Measurements from ENCODE around the gene IFNAR2. TPM values are rescaled to one million over a fixed set of nuclear protein-coding genes. Genes with fewer than 3 reads are reported as not detected.

IFNAR2 gene
- 10 to 100 TPM; 12.0 to 19.1 (median 14.7) TPM for total RNA-seq

GRCh38 chr21:33229784-33230544 lies at the start of gene IFNAR2:
IFNAR2 (plus strand) TSS chr21:33229938; CDS start chr21:33241923, 11,985 bp downstream.
- TF ChIP-seq POLR2A (IDR thresholded peaks at IDR 0.05) (peak; percentile 73 to 81), POLR2AphosphoS5 (IDR thresholded peaks at IDR 0.05) (peak; percentile 61), EP300 (IDR thresholded peaks at IDR 0.05) (no peak), CTCF (IDR thresholded peaks at IDR 0.05) (peak in 1 of 4 experiments; percentile 6)
- H3K27ac ChIP-seq = peak within 1 kb of the TSS; percentile 91 to 98 (median 96)
- peak; percentile 95 for ATAC-seq
- H3K9me3 ChIP-seq = no peaks in the 10 kb centered on the region
- peaks cover 0 to 31% (median 3%) of the 10 kb centered on the region in 3 donors for H3K4me1 ChIP-seq
- H3K4me3 ChIP-seq = peak within 1 kb of the TSS; percentile 97 to 99
- WGBS, 2 donors (ENCODE audit: low coverage in 1 of 2) = 0% methylated on average over 10 to 29 of the region's 95 CpGs
- no peaks in the 10 kb centered on the region for H3K27me3 ChIP-seq
- no peaks in the 10 kb centered on the region for H3K36me3 ChIP-seq

GRCh38 chr21:33185852-33186251 lies 43.9 kb upstream of the IFNAR2 start:
- no peak overlapping the region for H3K27ac ChIP-seq

GRCh38 chr21:33187276-33187675 lies 42.5 kb upstream of the IFNAR2 start:
- ATAC-seq = no peak
- Histone ChIP-seq H3K36me3 (no peaks in the 10 kb centered on the region), H3K9me3 (no peaks in the 10 kb centered on the region), H3K27me3 (peaks cover 31% of the 10 kb centered on the region), H3K4me3 (no peak overlapping the region), H3K4me1 (no peaks in the 10 kb centered on the region), H3K27ac (no peak overlapping the region)
- TF ChIP-seq CTCF (IDR thresholded peaks at IDR 0.05) = no peak
- no peak for TF ChIP-seq POLR2A (IDR thresholded peaks at IDR 0.05)
- no peak for TF ChIP-seq POLR2AphosphoS5 (IDR thresholded peaks at IDR 0.05)
- TF ChIP-seq EP300 (IDR thresholded peaks at IDR 0.05) = no peak
- 65% methylated on average over 4 of the region's 4 CpGs for WGBS, 2 donors (ENCODE audit: low coverage in 1 of 2)

More at GRCh38 chr21:33185852-33186251, 43.9 kb upstream of the IFNAR2 start:
- no peaks in the 10 kb centered on the region for H3K9me3 ChIP-seq
- H3K4me3 ChIP-seq = no peak overlapping the region
- 69 to 100% methylated on average over 3 to 6 of the region's 6 CpGs for WGBS, 2 donors (ENCODE audit: low coverage in 1 of 2)
- no peak for TF ChIP-seq EP300 (IDR thresholded peaks at IDR 0.05)
- TF ChIP-seq POLR2A (IDR thresholded peaks at IDR 0.05) = no peak
- no peak for TF ChIP-seq CTCF (IDR thresholded peaks at IDR 0.05)
- no peak for TF ChIP-seq POLR2AphosphoS5 (IDR thresholded peaks at IDR 0.05)
- H3K4me1 ChIP-seq = no peaks in the 10 kb centered on the region
- peaks cover 42% of the 10 kb centered on the region for H3K27me3 ChIP-seq
- H3K36me3 ChIP-seq = no peaks in the 10 kb centered on the region
- ATAC-seq = no peak

GRCh38 chr21:33189237-33189636 lies 40.5 kb upstream of the IFNAR2 start:
- 16 to 24% methylated on average over 4 of the region's 4 CpGs for WGBS, 2 donors (ENCODE audit: low coverage in 1 of 2)
- TF ChIP-seq EP300 (IDR thresholded peaks at IDR 0.05) (no peak), POLR2A (IDR thresholded peaks at IDR 0.05) (no peak), CTCF (IDR thresholded peaks at IDR 0.05) (no peak), POLR2AphosphoS5 (IDR thresholded peaks at IDR 0.05) (no peak)
- Histone ChIP-seq H3K4me1 (no peaks in the 10 kb centered on the region), H3K4me3 (no peak overlapping the region), H3K27me3 (peaks cover 31% of the 10 kb centered on the region), H3K36me3 (no peaks in the 10 kb centered on the region), H3K9me3 (no peaks in the 10 kb centered on the region), H3K27ac (no peak overlapping the region)
- ATAC-seq = no peak

- TF ChIP-seq CTCF (IDR thresholded peaks at IDR 0.05) (no peak), POLR2AphosphoS5 (IDR thresholded peaks at IDR 0.05) (no peak), EP300 (IDR thresholded peaks at IDR 0.05) (no peak), POLR2A (IDR thresholded peaks at IDR 0.05) (no peak)
- Histone ChIP-seq H3K27me3 (peaks cover 31% of the 10 kb centered on the region), H3K36me3 (no peaks in the 10 kb centered on the region), H3K4me1 (no peaks in the 10 kb centered on the region), H3K4me3 (no peak overlapping the region), H3K27ac (no peak overlapping the region), H3K9me3 (no peaks in the 10 kb centered on the region)
- 48 to 61% methylated on average over 3 of the region's 3 CpGs for WGBS, 2 donors (ENCODE audit: low coverage in 1 of 2)
- ATAC-seq = no peak
Measured at GRCh38 chr21:33189824-33190223, 39.9 kb upstream of the IFNAR2 start.
